Neural progenitor cell (in vitro differentiated cells): ENCODE data around the gene BMERB1. TPM values are rescaled to one million over a fixed set of nuclear protein-coding genes. Genes with fewer than 3 reads are reported as not detected.

Source experiments
- DNase-seq: peaks from one replicate; pipeline ENCODE4 v3.0.0-alpha.2; 2016; ENCODE audit warnings: low spot score
- H2AFZ ChIP-seq: fragments of 200-600 bp; sonication (generic); replicated peaks from 2 replicates; pipeline ENCODE4 v1.6.1; 2016; ENCODE audit warnings: antibody characterized with exemption
- H3F3A ChIP-seq: fragments of 200-600 bp; sonication (generic); 2 replicates; pipeline ENCODE4 v1.6.1; 2016; ENCODE audit warnings: antibody characterized with exemption, low read depth
- H3K27ac ChIP-seq: fragments of 200-600 bp; sonication (generic); 2 replicates; pipeline ENCODE4 v1.5.1; 2016; ENCODE audit warnings: mild to moderate bottlenecking
- H3K27me3 ChIP-seq: fragments of 200-600 bp; sonication (generic); 2 replicates; pipeline ENCODE4 v1.6.1; 2016; ENCODE audit warnings: mild to moderate bottlenecking, moderate library complexity
- H3K36me3 ChIP-seq: fragments of 200-600 bp; sonication (generic); 2 replicates; pipeline ENCODE4 v1.5.1; 2016
- H3K4me1 ChIP-seq: fragments of 200-600 bp; sonication (generic); 2 replicates; pipeline ENCODE4 v1.6.1; 2016; ENCODE audit warnings: mixed run types
- H3K4me2 ChIP-seq: fragments of 200-600 bp; sonication (generic); 2 replicates; pipeline ENCODE4 v1.6.1; 2016
- H3K4me3 ChIP-seq: fragments of 200-600 bp; sonication (generic); 2 replicates; pipeline ENCODE4 v1.5.1; 2016
- H3K79me2 ChIP-seq: fragments of 200-600 bp; sonication (generic); 2 replicates; pipeline ENCODE4 v1.6.1; 2016; ENCODE audit warnings: low read depth
- H3K9ac ChIP-seq: fragments of 200-600 bp; sonication (generic); 2 replicates; pipeline ENCODE4 v1.6.1; 2016
- H3K9me3 ChIP-seq: fragments of 200-600 bp; sonication (generic); 2 replicates; pipeline ENCODE4 v1.5.1; 2016; ENCODE audit warnings: low read depth
- H4K20me1 ChIP-seq: fragments of 200-600 bp; sonication (generic); 2 replicates; pipeline ENCODE4 v1.6.1; 2016; ENCODE audit warnings: low read depth
- H3K27ac Mint-ChIP-seq: 3 replicates; pipeline ENCODE4 v1.8.0; 2021; ENCODE audit warnings: mixed read lengths
- H3K27me3 Mint-ChIP-seq: 2 replicates; pipeline ENCODE4 v1.8.0; 2022; ENCODE audit warnings: low read depth, mild to moderate bottlenecking, inconsistent platforms, moderate library complexity, mixed read lengths; ENCODE audit not compliant: insufficient read depth
- H3K36me3 Mint-ChIP-seq: 3 replicates; pipeline ENCODE4 v1.8.0; 2021; ENCODE audit warnings: mixed read lengths
- H3K4me1 Mint-ChIP-seq: 3 replicates; pipeline ENCODE4 v1.8.0; 2021; ENCODE audit warnings: mixed read lengths
- H3K4me3 Mint-ChIP-seq: 3 replicates; pipeline ENCODE4 v1.8.0; 2021; ENCODE audit warnings: mild to moderate bottlenecking, moderate library complexity, mixed read lengths
- H3K9me3 Mint-ChIP-seq: 3 replicates; pipeline ENCODE4 v1.8.0; 2020; ENCODE audit warnings: mixed read lengths
- CTCF ChIP-seq: fragments of 200-600 bp; sonication (generic); IDR thresholded peaks from 2 replicates; pipeline ENCODE4 v1.5.1; 2017; ENCODE audit warnings: antibody characterized with exemption, mild to moderate bottlenecking
- EZH2 ChIP-seq: fragments of 200-600 bp; sonication (generic); IDR thresholded peaks from 2 replicates; pipeline ENCODE4 v1.6.1; 2017; ENCODE audit warnings: antibody characterized with exemption, mild to moderate bottlenecking, moderate library complexity
- EZH2phosphoT487 ChIP-seq: fragments of 200-600 bp; sonication (generic); IDR thresholded peaks from 2 replicates; pipeline ENCODE4 v1.6.1; 2017; ENCODE audit warnings: antibody characterized with exemption
- total RNA-seq: library from RNA; depleted of rRNA; stranded (reverse); fragments of >200 nt; gene quantifications from 2 replicates; pipeline ENCODE4 v1.2.3, GENCODE V29; 2015; ENCODE audit warnings: low replicate concordance

The BMERB1 gene
- total RNA-seq, 1 donor from 2014 or later: 39.0 TPM

GRCh38 chr16:15616012-15616411, 181.6 kb downstream of the BMERB1 start:
- peaks cover 3% of the 10 kb centered on the region for H3K4me1 Mint-ChIP-seq
- H3K4me1 ChIP-seq: no peaks in the 10 kb centered on the region
- no peak for DNase-seq
- no peak overlapping the region for H3K4me3 Mint-ChIP-seq
- H3K4me2 ChIP-seq: no peak overlapping the region
- H3K36me3 Mint-ChIP-seq: peaks cover 38% of the 10 kb centered on the region
- no peak overlapping the region for H3K27ac Mint-ChIP-seq
- no peak overlapping the region for H3K4me3 ChIP-seq
- H4K20me1 ChIP-seq: no peaks in the 10 kb centered on the region
- no peaks in the 10 kb centered on the region for H3F3A ChIP-seq
- H3K27me3 ChIP-seq: no peaks in the 10 kb centered on the region
- TF ChIP-seq EZH2 (no peak), EZH2phosphoT487 (no peak), CTCF (no peak)
- H3K36me3 ChIP-seq: no peaks in the 10 kb centered on the region
- H3K9ac ChIP-seq: no peak overlapping the region
- no peak overlapping the region for H3K27ac ChIP-seq
- no peaks in the 10 kb centered on the region for H3K9me3 Mint-ChIP-seq
- H3K79me2 ChIP-seq: no peaks in the 10 kb centered on the region
- no peaks in the 10 kb centered on the region for H3K9me3 ChIP-seq
- peaks cover 2% of the 10 kb centered on the region for H3K27me3 Mint-ChIP-seq
- H2AFZ ChIP-seq: no peak overlapping the region

GRCh38 chr16:15616475-15617165, 182.2 kb downstream of the BMERB1 start:
- no peaks in the 10 kb centered on the region for H3K9me3 Mint-ChIP-seq
- Histone ChIP-seq H3K4me2 (no peak overlapping the region), H4K20me1 (no peaks in the 10 kb centered on the region), H3F3A (no peaks in the 10 kb centered on the region), H2AFZ (no peak overlapping the region), H3K36me3 (no peaks in the 10 kb centered on the region), H3K27me3 (no peaks in the 10 kb centered on the region), H3K4me1 (no peaks in the 10 kb centered on the region), H3K9ac (no peak overlapping the region), H3K27ac (no peak overlapping the region), H3K4me3 (no peak overlapping the region), H3K79me2 (no peaks in the 10 kb centered on the region), H3K9me3 (no peaks in the 10 kb centered on the region)
- H3K36me3 Mint-ChIP-seq: peaks cover 37% of the 10 kb centered on the region
- no peak overlapping the region for H3K4me3 Mint-ChIP-seq
- no peak for DNase-seq
- H3K4me1 Mint-ChIP-seq: peaks cover 3% of the 10 kb centered on the region
- TF ChIP-seq CTCF: no peak
- TF ChIP-seq EZH2phosphoT487: no peak
- no peak for TF ChIP-seq EZH2
- H3K27me3 Mint-ChIP-seq: peaks cover 2% of the 10 kb centered on the region
- no peak overlapping the region for H3K27ac Mint-ChIP-seq

- no peak overlapping the region for H3K27ac ChIP-seq
- Mint-ChIP-seq H3K4me3 (no peak overlapping the region), H3K27me3 (peaks cover 2% of the 10 kb centered on the region), H3K27ac (no peak overlapping the region), H3K9me3 (no peaks in the 10 kb centered on the region), H3K36me3 (peaks cover 31% of the 10 kb centered on the region), H3K4me1 (peaks cover 3% of the 10 kb centered on the region)
- no peak overlapping the region for H3K4me3 ChIP-seq
- H3K4me2 ChIP-seq: no peak overlapping the region
- TF ChIP-seq EZH2 (no peak), CTCF (no peak), EZH2phosphoT487 (no peak)
- H3K79me2 ChIP-seq: no peaks in the 10 kb centered on the region
- H4K20me1 ChIP-seq: no peaks in the 10 kb centered on the region
- H3K9ac ChIP-seq: no peak overlapping the region
- H3K9me3 ChIP-seq: no peaks in the 10 kb centered on the region
- H3K36me3 ChIP-seq: no peaks in the 10 kb centered on the region
- H3K4me1 ChIP-seq: no peaks in the 10 kb centered on the region
- H2AFZ ChIP-seq: no peak overlapping the region
- no peaks in the 10 kb centered on the region for H3K27me3 ChIP-seq
- no peak for DNase-seq
- no peaks in the 10 kb centered on the region for H3F3A ChIP-seq
Observed at GRCh38 chr16:15617901-15618300, 183.5 kb downstream of the BMERB1 start.
